Esophagus (tissue), 2 donors: ENCODE data around the gene CLIC1. TPM values are rescaled to one million over a fixed set of nuclear protein-coding genes. Genes with fewer than 3 reads are reported as not detected.

Experiments used
- H3K27ac ChIP-seq, 2 donors: one replicate each; pipeline ENCODE4 v1.5.1; 2013; ENCODE audit warnings: low read depth in 2 of 2, mild to moderate bottlenecking in 2 of 2, inconsistent platforms in 1 of 2, low read length in 1 of 2, moderate library complexity in 1 of 2
- H3K27me3 ChIP-seq, 2 donors: one replicate each; pipeline ENCODE4 v1.6.1; 2013; ENCODE audit warnings: low read length in 2 of 2, control low read depth in 1 of 2, mild to moderate bottlenecking in 1 of 2; ENCODE audit not compliant: insufficient read depth in 2 of 2, control insufficient read depth in 1 of 2
- H3K36me3 ChIP-seq, 2 donors: one replicate each; pipeline ENCODE4 v1.6.1; 2013; ENCODE audit warnings: low read length in 1 of 2; ENCODE audit not compliant: control insufficient read depth in 2 of 2, insufficient read depth in 2 of 2
- H3K4me1 ChIP-seq, 2 donors: one replicate each; pipeline ENCODE4 v1.6.1; 2013; ENCODE audit warnings: low read length in 1 of 2; ENCODE audit not compliant: control insufficient read depth in 2 of 2, insufficient read depth in 2 of 2
- H3K4me3 ChIP-seq, 2 donors: one replicate each; pipeline ENCODE4 v1.5.1; 2013; ENCODE audit warnings: low read length in 2 of 2, mild to moderate bottlenecking in 2 of 2, low read depth in 1 of 2, moderate library complexity in 1 of 2
- H3K9me3 ChIP-seq, 2 donors: one replicate each; pipeline ENCODE4 v1.6.1; 2013; ENCODE audit warnings: mild to moderate bottlenecking in 2 of 2, low read depth in 1 of 2, low read length in 1 of 2, moderate library complexity in 1 of 2; ENCODE audit not compliant: control insufficient read depth in 2 of 2, insufficient read depth in 1 of 2
- WGBS, 2 donors: extraction: QIAGEN DNeasy Blood & Tissue Kit; methylation state at CpG; one replicate each; pipeline ENCODE4 v1.1.7; 2013; 5-methylcytosine and 5-hydroxymethylcytosine counted together
- polyA plus RNA-seq, 2 donors: library from polyadenylated mRNA; stranded (reverse); fragments of 200-250 nt; gene quantifications; one replicate each; pipeline ENCODE4 v1.2.3, GENCODE V29; 2013
- donor health status: healthy with polysubstance abuse.
- donor health status: Bipolar disorder and iron deficiency.

CLIC1 gene
- polyA plus RNA-seq, 2 donors: 258 to 412 TPM

GRCh38 chr6:31730631-31731086 lies 5.7 kb downstream of the CLIC1 start:
- H3K27me3 ChIP-seq: no peaks in the 10 kb centered on the region
- WGBS, 2 donors: 73 to 75% methylated on average over 11 of the region's 11 CpGs
- H3K27ac ChIP-seq: peak overlapping the region; percentile 96 to 99
- peaks cover 14 to 27% of the 10 kb centered on the region in 2 donors for H3K36me3 ChIP-seq
- no peak overlapping the region for H3K4me3 ChIP-seq
- no peaks in the 10 kb centered on the region for H3K9me3 ChIP-seq
- peaks cover 0 to 14% of the 10 kb centered on the region in 2 donors for H3K4me1 ChIP-seq

DNA sequence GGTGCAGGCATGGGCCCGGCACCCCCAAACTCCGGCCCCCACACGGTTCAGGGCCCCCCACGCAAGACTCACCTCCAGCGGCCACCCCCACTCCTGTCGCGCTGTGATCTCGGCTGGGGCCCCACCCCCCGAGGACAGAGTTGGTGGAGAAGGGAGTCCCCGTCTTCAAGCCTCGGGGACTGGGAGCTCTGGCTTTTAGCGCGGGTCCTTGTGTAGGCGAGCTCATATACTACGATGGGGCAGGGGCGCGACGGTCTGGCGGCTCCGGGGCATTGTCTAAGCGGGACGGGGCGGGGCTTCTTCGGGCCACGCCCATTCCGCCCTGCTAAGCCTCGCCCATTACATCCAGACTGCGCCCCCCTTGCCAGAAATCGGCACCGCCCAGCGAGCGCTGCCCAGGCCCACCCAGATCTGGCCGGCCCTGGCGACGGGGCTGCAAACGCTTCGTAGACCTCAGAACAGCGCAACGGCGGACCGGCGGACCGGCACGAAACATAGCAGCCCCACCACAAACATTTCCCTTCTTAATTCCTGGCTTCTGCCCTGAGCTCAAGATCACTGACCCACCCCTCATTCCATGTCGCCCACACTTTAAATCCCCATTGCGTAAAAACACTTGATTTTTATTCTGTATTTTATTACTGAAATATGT lies 6.2 kb downstream of the CLIC1 start:
- WGBS, 2 donors: 3% methylated on average over 45 to 46 of the region's 46 CpGs
- Histone ChIP-seq H3K9me3 (no peaks in the 10 kb centered on the region), H3K27me3 (no peaks in the 10 kb centered on the region), H3K4me3 (peak overlapping the region; percentile 74 to 80), H3K27ac (peak overlapping the region; percentile 96 to 99), H3K4me1 (peaks cover 0 to 14% of the 10 kb centered on the region in 2 donors), H3K36me3 (peaks cover 14 to 27% of the 10 kb centered on the region in 2 donors)

DNA sequence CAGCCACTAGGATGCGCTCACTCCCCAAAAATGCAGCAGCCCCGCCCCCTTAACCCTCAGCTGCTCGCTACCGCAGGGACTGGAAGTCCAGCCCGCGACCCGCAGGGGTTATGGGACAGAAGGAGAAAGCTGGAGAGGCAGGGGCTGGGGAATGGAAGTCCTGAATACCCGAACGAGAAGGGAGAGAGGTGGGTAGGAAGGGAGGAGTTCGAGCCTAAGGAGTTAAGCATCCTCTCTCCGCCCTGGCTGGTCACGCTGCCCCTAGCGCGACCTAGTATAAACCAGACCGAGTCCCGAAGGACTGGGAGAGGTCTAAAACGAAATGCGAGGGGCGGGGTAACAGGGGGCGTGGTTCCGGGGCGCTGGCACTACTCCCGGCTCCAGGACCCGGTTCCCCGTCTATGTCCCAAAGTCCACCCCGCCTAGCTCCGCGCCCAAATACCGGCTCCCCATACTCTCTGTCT lies 6.8 kb downstream of the CLIC1 start:
- 0 to 1% methylated on average over 28 to 29 of the region's 29 CpGs for WGBS, 2 donors
- Histone ChIP-seq H3K27ac (peak overlapping the region; percentile 96 to 99), H3K36me3 (peaks cover 14 to 25% of the 10 kb centered on the region in 2 donors), H3K27me3 (no peaks in the 10 kb centered on the region), H3K9me3 (no peaks in the 10 kb centered on the region), H3K4me1 (peaks cover 0 to 14% of the 10 kb centered on the region in 2 donors), H3K4me3 (peak overlapping the region; percentile 74 to 80)

DNA sequence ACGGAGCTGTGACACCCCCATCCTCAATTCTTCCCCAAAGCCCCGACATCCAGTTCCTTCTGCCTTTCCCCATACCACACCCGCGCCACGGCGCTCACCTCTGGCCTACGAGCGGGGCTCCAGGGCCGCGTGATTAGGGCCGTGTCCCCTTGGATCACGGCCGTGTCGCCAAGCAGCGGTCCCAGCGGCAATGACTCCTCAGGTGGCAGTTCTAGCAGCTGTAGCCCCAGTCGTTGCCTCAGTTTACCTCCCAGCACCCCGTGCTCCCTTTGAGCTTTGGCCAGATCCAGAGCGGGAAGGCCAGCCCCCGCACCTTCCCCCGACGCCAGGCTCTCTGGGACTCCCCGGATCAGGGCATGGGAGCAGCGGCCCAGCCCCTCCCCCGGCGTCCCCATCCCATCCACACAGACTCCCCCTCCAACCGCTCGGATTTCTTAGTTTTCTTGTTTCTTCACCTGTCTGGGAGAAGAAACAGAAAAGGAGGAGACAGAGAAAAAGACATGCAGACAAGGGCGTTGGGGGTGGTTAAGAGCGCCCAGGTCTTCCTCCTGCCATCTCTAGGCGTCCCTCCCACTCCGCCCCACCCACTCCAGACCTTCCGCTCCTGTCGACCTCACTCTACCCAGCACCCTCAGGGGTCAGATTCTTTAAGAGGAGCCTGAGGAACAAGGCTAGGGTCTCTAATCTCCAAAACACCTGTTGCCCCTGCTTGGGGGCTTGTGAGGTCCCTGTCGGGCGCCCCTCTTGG lies 7.4 kb downstream of the CLIC1 start, which contains the start of gene DDAH2:
DDAH2 (minus strand) TSS at position 533 of the 748 bp plus-strand sequence; CDS start at position 395, 138 bp downstream.
- WGBS, 2 donors: 15% methylated on average over 36 of the region's 36 CpGs

DNA sequence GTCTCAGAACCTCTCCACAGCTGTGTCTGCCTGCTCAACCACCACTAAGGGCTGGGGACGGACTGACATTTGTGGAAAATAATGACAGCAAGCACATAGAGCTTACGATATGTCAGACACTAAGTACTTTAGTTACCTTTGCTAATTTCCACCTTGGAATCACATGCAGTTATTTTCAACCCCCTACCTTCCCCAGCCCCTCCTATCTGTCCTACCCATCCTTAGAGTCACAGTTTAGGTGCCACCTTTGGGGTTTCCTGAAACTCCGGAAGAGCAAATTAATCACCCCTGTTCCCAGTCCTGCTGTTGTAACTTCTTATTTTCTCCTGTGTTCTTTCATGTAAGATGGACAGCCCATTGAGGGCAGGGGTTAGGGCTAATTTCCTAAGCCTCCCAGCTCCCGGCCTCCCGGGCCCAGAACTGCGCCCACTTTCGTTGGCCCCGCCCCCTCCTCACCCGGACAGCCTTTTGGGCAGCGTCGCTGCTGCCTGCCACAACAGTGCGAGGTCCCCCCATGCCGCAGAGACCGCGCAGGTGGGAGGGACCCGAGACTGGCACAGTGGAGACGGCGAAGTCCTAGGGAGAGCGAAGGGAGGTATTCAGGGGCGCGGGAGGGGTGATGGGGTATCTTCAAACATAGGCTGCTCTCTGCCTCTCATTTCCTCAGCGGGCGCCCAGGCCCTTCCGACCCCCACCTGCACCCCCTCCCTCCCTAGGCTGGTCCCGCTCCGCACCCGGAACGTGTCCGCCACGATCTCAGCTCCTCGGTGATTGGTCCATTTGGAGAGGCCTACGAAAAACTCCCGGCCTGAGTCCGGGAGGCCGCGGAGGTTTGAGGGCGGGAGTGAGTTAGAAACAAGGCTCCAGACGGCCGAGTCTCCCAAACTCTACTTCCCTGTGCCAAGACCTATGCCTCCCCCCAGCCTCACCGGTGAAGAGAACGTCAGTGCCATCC lies 8.3 kb downstream of the CLIC1 start:
- Histone ChIP-seq H3K36me3 (peaks cover 4 to 16% of the 10 kb centered on the region in 2 donors), H3K4me3 (peak overlapping the region; percentile 74 to 80), H3K9me3 (no peaks in the 10 kb centered on the region), H3K27ac (peak overlapping the region; percentile 96 to 99), H3K27me3 (no peaks in the 10 kb centered on the region), H3K4me1 (peaks cover 0 to 8% of the 10 kb centered on the region in 2 donors)
- WGBS, 2 donors: 66 to 72% methylated on average over 41 of the region's 41 CpGs

More for the DNA sequence above, 7.4 kb downstream of the CLIC1 start, which contains the start of gene DDAH2:
- peak within 1 kb of the TSS; percentile 96 to 99 for H3K27ac ChIP-seq
- H3K36me3 ChIP-seq: peaks cover 13 to 20% of the 10 kb centered on the region in 2 donors
- no peaks in the 10 kb centered on the region for H3K9me3 ChIP-seq
- peak within 1 kb of the TSS; percentile 74 to 80 for H3K4me3 ChIP-seq
- peaks cover 0 to 8% of the 10 kb centered on the region in 2 donors for H3K4me1 ChIP-seq
- no peaks in the 10 kb centered on the region for H3K27me3 ChIP-seq

DNA sequence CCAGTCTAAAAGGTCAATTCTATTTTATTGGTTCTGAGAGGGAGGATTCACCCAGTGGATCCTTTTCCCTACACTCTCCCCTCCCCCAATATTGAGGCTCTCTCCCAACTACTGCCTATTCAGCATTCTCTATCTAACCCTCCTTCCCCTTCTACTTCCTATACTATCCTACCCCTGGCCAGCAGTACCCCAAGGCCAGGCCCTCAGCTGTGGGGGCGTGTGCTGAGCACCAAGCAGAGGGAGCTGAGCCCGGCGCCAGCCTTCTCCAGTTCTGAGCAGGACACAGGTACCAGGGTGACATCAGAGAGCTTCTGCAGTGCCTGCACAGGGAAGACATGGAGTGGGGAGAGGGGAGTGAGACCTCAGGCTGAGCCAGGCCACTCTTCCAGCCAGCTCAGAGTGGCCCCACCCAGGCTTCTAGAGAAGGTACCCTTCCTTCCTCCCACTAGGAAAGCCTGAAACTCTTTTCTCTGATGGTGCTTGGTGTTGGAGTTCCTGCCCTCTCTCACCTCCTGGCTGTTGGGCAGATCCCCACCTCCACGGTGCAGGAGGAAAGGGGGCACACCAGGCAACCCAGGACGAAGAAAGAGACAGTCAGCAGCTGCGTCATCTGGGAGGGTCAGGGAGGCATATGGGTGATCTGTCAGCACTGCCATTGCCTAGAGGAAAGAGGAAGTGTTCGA lies 9.2 kb downstream of the CLIC1 start:
- 74 to 81% methylated on average over 7 of the region's 7 CpGs for WGBS, 2 donors
- Histone ChIP-seq H3K4me1 (peaks cover 0 to 10% of the 10 kb centered on the region in 2 donors), H3K27me3 (no peaks in the 10 kb centered on the region), H3K4me3 (peak overlapping the region in 1 of 2 donors; percentile 1), H3K36me3 (peaks cover 4 to 15% of the 10 kb centered on the region in 2 donors), H3K27ac (peak overlapping the region; percentile 43 to 65), H3K9me3 (no peaks in the 10 kb centered on the region)

- no peaks in the 10 kb centered on the region for H3K27me3 ChIP-seq
- H3K4me3 ChIP-seq: no peak overlapping the region
- 80 to 83% methylated on average over 12 of the region's 12 CpGs for whole genome bisulfite sequencing, 2 donors
- H3K9me3 ChIP-seq: no peaks in the 10 kb centered on the region
- peaks cover 0 to 10% of the 10 kb centered on the region in 2 donors for H3K4me1 ChIP-seq
- peak overlapping the region; percentile 10 to 40 for H3K27ac ChIP-seq
- H3K36me3 ChIP-seq: peaks cover 0 to 9% of the 10 kb centered on the region in 2 donors
These were observed 10.6 kb downstream of the CLIC1 start for GRCh38 chr6:31725502-31726350.
